Right cardiac atrium (tissue), 5 donors: Measurements from ENCODE around the gene ARHGAP9. TPM values are rescaled to one million over a fixed set of nuclear protein-coding genes. Genes with fewer than 3 reads are reported as not detected.
"Not testable (repeated sequence)": the region's sequence is repeated elsewhere in the genome, so short reads cannot be mapped to it uniquely, and the experiment has no call there.

Experiments
- ATAC-seq, 2 donors: fragments of 200-7000 bp; cut with Tn5 transposase; one replicate each; pipeline versions ENCODE4 v1.8.0 to v1.9.1; 2020; ENCODE audit warnings: moderate library complexity in 2 of 2, mild to moderate bottlenecking in 1 of 2
- DNase-seq, 3 donors: peaks; one replicate each; pipeline ENCODE4 v3.0.0-alpha.2; 2020
- H3K27ac ChIP-seq: one replicate; pipeline ENCODE4 v1.5.1; 2013; ENCODE audit warnings: mild to moderate bottlenecking, low read length, control low read depth, moderate library complexity
- H3K27me3 ChIP-seq: one replicate; pipeline ENCODE4 v1.6.1; 2013; ENCODE audit not compliant: control insufficient read depth, insufficient read depth
- H3K4me1 ChIP-seq: one replicate; pipeline ENCODE4 v1.6.1; 2013; ENCODE audit warnings: low read length; ENCODE audit not compliant: control insufficient read depth, insufficient read depth
- H3K4me3 ChIP-seq: one replicate; pipeline ENCODE4 v1.5.1; 2013; ENCODE audit warnings: low read length, control low read depth
- H3K9me3 ChIP-seq: one replicate; pipeline ENCODE4 v1.6.1; 2013; ENCODE audit warnings: low read length; ENCODE audit not compliant: control insufficient read depth
- WGBS: extraction: QIAGEN DNeasy Blood & Tissue Kit; methylation state at CpG from one replicate; pipeline ENCODE4 v1.1.7; 2013; 5-methylcytosine and 5-hydroxymethylcytosine counted together
- intact Hi-C, 4 donors: fragments of 100-400 bp; cut with DNase I; formaldehyde crosslinking; loops; one replicate each; pipeline versions ENCODE4 v1.11.0 to v1.14.0; 2022 to 2023
- polyA plus RNA-seq: library from polyadenylated mRNA; stranded (reverse); fragments of 200-250 nt; gene quantifications from one replicate; pipeline ENCODE4 v1.2.3, GENCODE V29; 2013
- total RNA-seq, 4 donors: library from RNA; stranded (reverse); fragmentation: NEBNext Ultra II Directional; extraction: Animal tissue kit (Norgen Biotek cat#: 25700); gene quantifications; one replicate each; pipeline ENCODE4 v1.2.1, GENCODE V29; 2021
- donor health status: healthy with polysubstance abuse.
- donor health status: DM: no; HTN: yes; CAD: no.
- donor health status: DM: no; HTN: no; CAD: no.
- donor health status: DM: no; HTN: yes; CAD: no; lungs with severe emphysema.
- donor health status: DM: yes; HTN: yes; CAD: no.

The ARHGAP9 gene
- total and polyA plus RNA-seq, 5 donors: 3.0 to 10.2 (median 6.0) TPM

GRCh38 chr12:57522887-57523705 lies 43.4 kb upstream of the ARHGAP9 start:
- Histone ChIP-seq H3K4me3 (peak overlapping the region; percentile 91), H3K27ac (peak overlapping the region; percentile 90), H3K27me3 (no peaks in the 10 kb centered on the region), H3K9me3 (no peaks in the 10 kb centered on the region), H3K4me1 (peaks cover 10% of the 10 kb centered on the region)
- ATAC-seq (peak in 1 of 2 donors; percentile 1), DNase-seq (peak; percentile 70 to 88 (median 84))
- WGBS: under 1% methylated on average over 38 of the region's 38 CpGs
- intact Hi-C loops: no loop called here

DNA sequence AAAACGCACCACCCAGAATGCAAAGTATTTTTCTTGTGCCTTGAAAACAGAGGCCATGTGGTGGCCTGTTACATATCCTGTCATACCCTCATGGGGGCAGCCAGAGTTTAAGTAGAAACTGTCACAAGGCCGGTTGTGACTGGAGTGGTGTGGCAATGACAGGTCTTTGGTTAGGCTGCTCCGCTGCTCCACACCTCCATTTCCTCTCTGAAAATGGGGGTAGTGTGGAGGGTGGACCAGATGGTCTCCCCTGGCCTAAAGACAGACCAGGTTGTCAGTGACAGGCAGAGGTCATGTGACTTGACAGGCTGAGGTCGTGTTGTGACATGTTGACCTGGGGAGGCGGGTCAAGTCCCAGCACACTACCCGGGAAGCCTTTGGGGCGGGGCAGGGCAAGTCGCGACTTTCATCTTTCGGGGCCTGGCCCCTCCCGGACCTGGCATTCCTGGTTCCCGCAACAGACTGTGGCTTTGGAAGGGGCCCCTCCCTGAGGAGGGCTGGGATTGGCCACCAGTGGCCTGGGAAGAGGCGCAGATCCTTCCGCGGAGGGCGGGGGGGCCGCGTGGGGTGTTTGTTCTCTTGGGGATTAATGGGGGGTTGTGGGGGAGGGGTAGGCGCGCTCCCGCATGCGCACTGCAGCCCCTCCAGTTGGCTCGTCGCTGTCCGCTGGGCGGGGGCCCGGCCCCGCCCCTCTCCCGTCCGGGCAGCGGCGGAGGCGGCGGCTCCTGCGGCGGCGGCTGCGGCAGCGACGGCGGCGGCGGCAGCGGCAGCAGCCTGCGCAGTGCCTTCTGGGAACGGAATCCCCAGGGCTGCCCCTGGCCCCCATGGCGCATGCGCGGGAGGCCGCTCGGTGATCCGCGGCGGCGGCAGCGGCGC lies 42.6 kb upstream of the ARHGAP9 start, which contains the start of gene MBD6:
Gene MBD6 (plus strand): TSS at position 814 of the 876 bp plus-strand sequence. CDS start 1,480 bp downstream, outside the sequence.
- Histone ChIP-seq H3K27ac (peak within 1 kb of the TSS; percentile 90), H3K9me3 (no peaks in the 10 kb centered on the region), H3K27me3 (no peaks in the 10 kb centered on the region), H3K4me1 (peaks cover 12% of the 10 kb centered on the region), H3K4me3 (peak within 1 kb of the TSS; percentile 91)
- intact Hi-C loops: no loop called here
- under 1% methylated on average over 57 of the region's 57 CpGs for WGBS
- DNase-seq (peak; percentile 93 to 97 (median 97)), ATAC-seq (peak; percentile 43 to 46)

DNA sequence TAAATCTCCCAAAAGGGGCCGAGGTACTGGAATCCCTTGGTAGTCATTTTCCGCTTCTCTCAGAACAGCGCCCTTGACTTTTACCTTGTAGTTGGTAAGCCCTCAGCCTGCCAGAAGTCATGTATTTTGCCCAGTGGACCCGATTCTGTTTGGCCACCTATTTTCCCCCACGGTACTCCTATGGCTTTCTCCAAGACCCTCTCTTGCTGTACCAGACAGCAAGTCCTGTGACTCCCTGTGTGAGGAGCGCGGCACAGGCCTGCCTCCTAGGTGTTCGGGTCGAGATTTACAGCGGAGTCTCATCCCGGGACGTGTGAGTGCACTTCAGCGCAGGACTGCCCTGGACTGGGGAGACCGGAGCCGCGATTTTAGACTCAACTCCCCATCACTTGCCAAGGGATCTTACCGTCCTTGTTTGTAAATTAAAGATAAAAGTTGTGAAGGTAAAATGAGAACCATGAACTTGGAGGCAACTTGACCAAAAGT lies 41.9 kb upstream of the ARHGAP9 start:
- ATAC-seq: no peak

DNA sequence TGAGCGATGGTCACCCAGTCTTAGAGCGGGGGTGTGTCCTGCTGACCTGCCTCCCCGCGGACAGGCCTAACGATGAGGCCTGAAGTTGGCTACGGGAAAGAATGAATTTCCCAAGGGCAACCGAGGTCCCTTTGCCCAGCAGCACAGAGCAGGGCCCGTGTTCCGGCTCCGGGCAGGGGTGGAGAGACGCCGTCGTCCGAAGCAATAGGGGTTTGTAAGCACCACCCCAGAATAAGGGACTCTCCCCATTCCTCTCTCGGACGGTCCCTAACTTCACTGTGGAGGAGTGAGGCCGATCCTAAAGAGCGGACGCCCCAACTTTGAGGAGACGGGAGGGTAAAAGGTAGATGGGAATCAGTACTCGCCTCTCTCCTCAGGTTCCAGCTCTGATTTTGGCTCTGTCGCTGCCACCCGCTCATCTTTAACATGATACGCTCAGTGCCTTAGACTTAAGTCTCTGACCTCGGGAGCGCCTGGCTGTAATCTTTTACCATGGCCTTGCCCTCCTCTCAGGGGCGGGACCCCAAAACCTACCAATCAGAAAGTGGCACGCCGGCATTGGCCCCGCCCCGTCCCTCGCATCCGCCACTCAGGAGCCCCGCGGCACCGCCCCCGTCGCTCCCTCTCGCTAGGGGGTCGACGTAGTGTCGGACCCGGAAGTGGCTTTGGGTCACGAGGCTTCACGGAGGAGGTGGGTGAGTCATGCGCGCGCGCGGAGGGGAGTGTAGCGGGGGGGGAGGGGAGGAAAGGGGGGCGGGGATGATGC lies 40.6 kb upstream of the ARHGAP9 start, which contains the start of gene DDIT3:
Gene DDIT3 (minus strand): TSS at position 462 of the 766 bp plus-strand sequence. CDS start 3,108 bp downstream, outside the sequence.
- intact Hi-C loops: no loop called here
- DNase-seq (peak; percentile 100), ATAC-seq (peak; percentile 89)
- peak within 1 kb of the TSS; percentile 94 for H3K27ac ChIP-seq
- WGBS: under 1% methylated on average over 52 of the region's 52 CpGs
- H3K4me1 ChIP-seq: peaks cover 12% of the 10 kb centered on the region
- no peaks in the 10 kb centered on the region for H3K27me3 ChIP-seq
- no peaks in the 10 kb centered on the region for H3K9me3 ChIP-seq
- H3K4me3 ChIP-seq: peak within 1 kb of the TSS; percentile 72

More for the DNA sequence above, 41.9 kb upstream of the ARHGAP9 start:
- H3K27me3 ChIP-seq: no peaks in the 10 kb centered on the region
- peak overlapping the region; percentile 91 for H3K4me3 ChIP-seq
- WGBS: 34% methylated on average over 17 of the region's 17 CpGs
- no peaks in the 10 kb centered on the region for H3K9me3 ChIP-seq
- peak; percentile 57 to 78 (median 74) for DNase-seq
- intact Hi-C loops: no loop called here
- peaks cover 12% of the 10 kb centered on the region for H3K4me1 ChIP-seq
- H3K27ac ChIP-seq: peak overlapping the region; percentile 90

DNA sequence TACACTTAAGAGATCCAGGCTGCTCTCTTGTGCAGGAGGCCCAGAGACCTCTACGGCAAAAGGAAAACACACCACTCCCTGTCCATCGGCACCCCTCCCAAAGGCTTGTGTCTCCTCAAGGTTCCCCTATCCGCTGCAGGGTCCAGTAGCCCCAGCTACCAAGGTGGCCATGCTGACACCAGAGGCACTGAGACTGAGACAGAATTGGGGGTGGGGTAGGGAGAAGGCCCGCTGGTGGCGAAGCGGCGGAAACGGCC lies 40.1 kb upstream of the ARHGAP9 start:
- under 1% methylated on average over 8 of the region's 8 CpGs for WGBS
- H3K27me3 ChIP-seq: no peaks in the 10 kb centered on the region
- H3K27ac ChIP-seq: peak overlapping the region; percentile 94
- peak overlapping the region; percentile 72 for H3K4me3 ChIP-seq
- intact Hi-C loops: no loop called here
- no peak for DNase-seq
- H3K9me3 ChIP-seq: no peaks in the 10 kb centered on the region
- no peak for ATAC-seq
- H3K4me1 ChIP-seq: peaks cover 12% of the 10 kb centered on the region

DNA sequence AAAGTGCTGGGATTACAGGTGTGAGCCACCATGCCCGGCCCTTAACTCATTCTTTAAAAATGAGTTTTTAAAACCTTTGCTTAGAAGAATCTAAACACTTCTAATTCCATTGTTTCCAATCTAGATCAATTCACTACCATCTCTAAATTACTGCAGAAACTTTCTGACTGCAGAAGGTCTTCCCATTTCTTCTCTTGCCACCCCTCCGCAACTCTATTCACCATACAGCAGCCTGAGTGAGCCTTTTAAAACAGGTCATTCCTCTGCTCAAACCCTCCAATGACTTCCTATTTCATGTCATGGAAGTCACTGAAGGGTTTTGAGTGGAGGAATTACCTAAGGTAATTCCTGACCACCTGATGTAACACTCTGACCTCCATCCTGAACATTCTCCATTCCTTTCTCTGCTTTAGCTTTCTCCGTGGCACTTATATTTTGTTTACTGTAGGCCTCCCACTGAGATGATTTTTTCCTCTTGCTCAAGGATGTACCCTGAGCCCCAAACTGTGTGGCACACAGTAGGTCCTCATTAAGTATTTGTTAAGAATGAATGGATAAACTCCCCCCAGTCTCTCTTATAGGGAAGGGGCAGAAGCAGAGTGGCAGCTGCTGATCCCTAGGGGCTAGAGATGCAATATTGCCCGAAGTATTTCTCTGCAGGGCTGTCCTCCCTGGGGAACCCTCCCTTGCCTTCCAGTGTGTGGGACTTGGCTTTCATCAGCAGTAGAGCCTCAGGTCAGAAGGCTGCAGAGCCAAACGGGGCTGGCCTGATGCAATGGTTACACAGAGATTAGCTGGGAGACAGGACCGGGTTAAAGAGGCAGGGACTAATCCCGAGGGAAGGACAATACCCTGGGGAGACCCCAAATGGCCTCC lies 39.5 kb upstream of the ARHGAP9 start:
- H3K9me3 ChIP-seq: no peaks in the 10 kb centered on the region
- no peaks in the 10 kb centered on the region for H3K27me3 ChIP-seq
- peaks cover 11% of the 10 kb centered on the region for H3K4me1 ChIP-seq
- intact Hi-C loops: no loop called here
- peak in 1 of 2 donors; percentile 0 for ATAC-seq
- DNase-seq: peak; percentile 64 to 67 (median 64)
- 23% methylated on average over 7 of the region's 7 CpGs for WGBS
- peak overlapping the region; percentile 94 for H3K27ac ChIP-seq
- peak overlapping the region; percentile 72 for H3K4me3 ChIP-seq

DNA sequence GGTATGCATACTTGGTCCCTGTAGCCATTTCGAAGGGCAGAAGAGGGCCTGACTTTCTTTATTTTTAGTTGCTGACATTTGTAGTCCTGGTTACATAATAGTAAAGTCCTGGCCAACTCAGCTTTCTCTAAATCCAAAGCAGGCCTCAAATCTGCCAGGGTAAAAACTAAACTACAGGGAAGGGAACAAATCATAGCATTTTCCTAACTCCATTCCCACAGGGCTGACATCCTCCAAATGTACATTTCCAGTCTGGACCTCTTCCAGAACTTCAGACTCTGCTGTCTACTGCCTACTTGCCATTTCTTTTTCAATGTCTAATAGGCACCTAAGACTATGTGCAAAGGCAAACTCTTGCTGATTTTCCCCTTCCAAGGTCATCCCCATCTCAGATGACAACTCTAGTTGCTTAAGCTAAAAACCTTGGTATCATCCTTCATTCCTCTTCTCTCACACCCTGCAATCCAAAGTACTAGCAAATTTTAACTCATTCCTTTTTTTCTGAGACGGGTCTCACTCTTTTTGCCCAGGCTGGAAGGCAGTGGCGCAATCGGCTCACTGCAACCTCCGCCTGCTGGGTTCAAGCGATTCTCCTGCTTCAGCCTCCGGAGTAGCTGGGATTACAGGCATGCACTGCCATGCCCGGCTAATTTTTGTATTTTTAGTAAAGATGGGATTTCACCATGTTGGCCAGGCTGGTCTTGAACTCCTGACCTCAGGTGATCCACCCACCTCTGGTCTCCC lies 38.7 kb upstream of the ARHGAP9 start:
- Histone ChIP-seq H3K4me3 (peak overlapping the region; percentile 72), H3K4me1 (peaks cover 7% of the 10 kb centered on the region), H3K9me3 (no peaks in the 10 kb centered on the region), H3K27me3 (no peaks in the 10 kb centered on the region), H3K27ac (peak overlapping the region; percentile 56)
- 55% methylated on average over 8 of the region's 8 CpGs for WGBS
- ATAC-seq (no peak), DNase-seq (no peak)
- intact Hi-C loops: no loop called here

- peak overlapping the region; percentile 56 for H3K27ac ChIP-seq
- H3K4me1 ChIP-seq, intact Hi-C loops, ATAC-seq, H3K9me3 ChIP-seq, DNase-seq, H3K27me3 ChIP-seq: not testable (repeated sequence)
- 85% methylated on average over 10 of the region's 10 CpGs for WGBS
- peak overlapping the region; percentile 72 for H3K4me3 ChIP-seq
These were observed 38.1 kb upstream of the ARHGAP9 start for GRCh38 chr12:57517718-57518117.

DNA sequence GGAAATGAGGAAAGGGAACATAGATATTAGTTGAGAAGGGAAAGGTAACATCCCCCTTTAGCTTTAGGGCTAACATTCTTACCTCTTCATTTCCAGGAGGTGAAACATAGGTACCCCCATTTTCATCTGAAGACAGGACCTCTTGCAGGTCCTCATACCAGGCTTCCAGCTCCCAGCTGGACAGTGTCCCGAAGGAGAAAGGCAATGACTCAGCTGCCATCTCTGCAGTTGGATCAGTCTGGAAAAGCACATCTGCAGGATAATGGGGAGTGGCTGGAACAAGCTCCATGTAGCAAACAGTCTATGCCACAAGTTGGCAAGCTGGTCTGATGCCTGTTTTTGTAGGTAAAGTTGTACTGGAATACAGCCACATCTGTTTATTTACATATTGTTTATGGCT lies 37.5 kb upstream of the ARHGAP9 start:
- ATAC-seq (no peak), DNase-seq (no peak)
- no peaks in the 10 kb centered on the region for H3K9me3 ChIP-seq
- H3K4me1 ChIP-seq: peaks cover 7% of the 10 kb centered on the region
- intact Hi-C loops: no loop called here
- no peaks in the 10 kb centered on the region for H3K27me3 ChIP-seq
- no peak overlapping the region for H3K27ac ChIP-seq
- WGBS: 78% methylated on average over 1 of the region's 1 CpG
- H3K4me3 ChIP-seq: no peak overlapping the region
